Loucy (cell line): ENCODE measurements around the gene GNB1.

Experiments used
- H2AFZ ChIP-seq: fragments of 200-600 bp; sonication (generic); 2 replicates; pipeline ENCODE4 v1.6.0; 2016; ENCODE audit warnings: antibody characterized with exemption, mild to moderate bottlenecking, low read length, moderate library complexity
- H3F3A ChIP-seq: fragments of 200-600 bp; 2 replicates; pipeline ENCODE4 v1.6.0; 2016; ENCODE audit warnings: antibody characterized with exemption, low read depth, mild to moderate bottlenecking
- H3K27me3 ChIP-seq: fragments of 200-600 bp; sonication (generic); 2 replicates; pipeline ENCODE4 v1.6.1; 2014; ENCODE audit warnings: low read length, mild to moderate bottlenecking; ENCODE audit not compliant: insufficient read depth, poor library complexity, severe bottlenecking
- H3K36me3 ChIP-seq: fragments of 200-600 bp; sonication (generic); 2 replicates; pipeline ENCODE4 v1.6.1; 2016; ENCODE audit warnings: low read length; ENCODE audit not compliant: insufficient read depth
- H3K4me1 ChIP-seq: fragments of 200-600 bp; sonication (generic); 2 replicates; pipeline ENCODE4 v1.5.1; 2014; ENCODE audit warnings: low read length, mild to moderate bottlenecking; ENCODE audit not compliant: insufficient read depth, poor library complexity, severe bottlenecking
- H3K4me2 ChIP-seq: fragments of 200-600 bp; sonication (generic); 2 replicates; pipeline ENCODE4 v1.6.0; 2014; ENCODE audit warnings: antibody characterized with exemption, low read length, low read depth, mild to moderate bottlenecking; ENCODE audit not compliant: poor library complexity, severe bottlenecking
- H3K4me3 ChIP-seq: fragments of 200-600 bp; sonication (generic); 2 replicates; pipeline ENCODE4 v1.5.1; 2014; ENCODE audit warnings: low read length, mild to moderate bottlenecking, mixed read lengths; ENCODE audit not compliant: poor library complexity, severe bottlenecking
- H3K79me2 ChIP-seq: fragments of 200-600 bp; sonication (generic); 2 replicates; pipeline ENCODE4 v1.6.1; 2014; ENCODE audit warnings: low read length; ENCODE audit not compliant: insufficient read depth
- H3K9ac ChIP-seq: fragments of 200-600 bp; sonication (generic); 2 replicates; pipeline ENCODE4 v1.6.0; 2014; ENCODE audit warnings: mild to moderate bottlenecking, low read depth, low read length, moderate library complexity; ENCODE audit not compliant: poor library complexity, severe bottlenecking
- H3K9me2 ChIP-seq: fragments of 200-600 bp; sonication (generic); replicated peaks from 2 replicates; pipeline ENCODE4 v1.6.1; 2016; ENCODE audit warnings: low read depth, low read length, mixed read lengths
- H3K9me3 ChIP-seq: fragments of 200-600 bp; sonication (generic); 2 replicates; pipeline ENCODE4 v1.6.1; 2014; ENCODE audit warnings: mild to moderate bottlenecking, antibody characterized with exemption, low read length, low read depth; ENCODE audit not compliant: insufficient read depth
- H4K20me1 ChIP-seq: fragments of 200-600 bp; sonication (generic); 2 replicates; pipeline ENCODE4 v1.6.0; 2014; ENCODE audit warnings: antibody characterized with exemption, low read length, mild to moderate bottlenecking; ENCODE audit not compliant: insufficient read depth, poor library complexity, severe bottlenecking
- CTCF ChIP-seq: fragments of 200-600 bp; sonication (generic); conservative IDR thresholded peaks from 2 replicates; pipeline ENCODE4 v1.5.1; 2014; ENCODE audit warnings: mild to moderate bottlenecking, antibody characterized with exemption, low read length
- EZH2phosphoT487 ChIP-seq: fragments of 200-600 bp; IDR thresholded peaks from 2 replicates; pipeline ENCODE4 v1.6.1; 2018; ENCODE audit warnings: antibody characterized with exemption, mild to moderate bottlenecking, moderate library complexity, borderline replicate concordance

The GNB1 gene

GRCh38 chr1:1910033-1910465 is 19.2 kb upstream of the GNB1 start:
- H3K4me1 ChIP-seq, result peaks cover 5% of the 10 kb centered on the region
- H3K9me2 ChIP-seq, result no peaks in the 10 kb centered on the region
- no peak overlapping the region for H3K4me3 ChIP-seq

GRCh38 chr1:1908506-1908791 is 17.6 kb upstream of the GNB1 start:
- peak overlapping the region; percentile 60; the same call in 1 of the 2 replicates for H2AFZ ChIP-seq
- H3K79me2 ChIP-seq, result no peaks in the 10 kb centered on the region
- no peaks in the 10 kb centered on the region for H3F3A ChIP-seq
- peaks cover 5% of the 10 kb centered on the region for H3K4me1 ChIP-seq
- peak overlapping the region; percentile 74 for H3K4me3 ChIP-seq
- H3K9me2 ChIP-seq, result no peaks in the 10 kb centered on the region
- H3K27me3 ChIP-seq, result no peaks in the 10 kb centered on the region
- H3K9me3 ChIP-seq, result no peaks in the 10 kb centered on the region
- TF ChIP-seq EZH2phosphoT487, result no peak
- no peak for TF ChIP-seq CTCF
- H3K4me2 ChIP-seq, result peak overlapping the region; percentile 64
- H3K36me3 ChIP-seq, result no peaks in the 10 kb centered on the region
- no peaks in the 10 kb centered on the region for H4K20me1 ChIP-seq
- H3K9ac ChIP-seq, result peak overlapping the region; percentile 73

More at GRCh38 chr1:1910033-1910465, 19.2 kb upstream of the GNB1 start:
- Histone ChIP-seq H3K36me3 (no peaks in the 10 kb centered on the region), H3K9ac (peak overlapping the region; percentile 54), H3K4me2 (peak overlapping the region; percentile 69), H3F3A (no peaks in the 10 kb centered on the region), H3K9me3 (no peaks in the 10 kb centered on the region), H4K20me1 (no peaks in the 10 kb centered on the region), H3K79me2 (no peaks in the 10 kb centered on the region), H3K27me3 (no peaks in the 10 kb centered on the region), H2AFZ (no peak overlapping the region)
- TF ChIP-seq CTCF (no peak), EZH2phosphoT487 (no peak)

- Histone ChIP-seq H4K20me1 (no peaks in the 10 kb centered on the region), H3K4me1 (peaks cover 5% of the 10 kb centered on the region), H3K27me3 (no peaks in the 10 kb centered on the region), H3K4me3 (no peak overlapping the region), H3K9me2 (no peaks in the 10 kb centered on the region), H2AFZ (no peak overlapping the region), H3K9ac (peak overlapping the region; percentile 58), H3F3A (no peaks in the 10 kb centered on the region), H3K36me3 (no peaks in the 10 kb centered on the region), H3K9me3 (no peaks in the 10 kb centered on the region), H3K4me2 (no peak overlapping the region), H3K79me2 (no peaks in the 10 kb centered on the region)
- TF ChIP-seq EZH2phosphoT487 (no peak), CTCF (no peak)
Measured at GRCh38 chr1:1907098-1907736, 16.3 kb upstream of the GNB1 start.
